Smooth muscle cell (in vitro differentiated cells): Measurements from ENCODE around the gene PRKD2. TPM values are rescaled to one million over a fixed set of nuclear protein-coding genes. Genes with fewer than 3 reads are reported as not detected.

Experiments used
- DNase-seq: peaks from one replicate; lab custom pipeline; 2025; ENCODE audit not compliant: unreplicated experiment; lab: John Stamatoyannopoulos, UW
- H2AFZ ChIP-seq: fragments of 200-600 bp; sonication (generic); 2 replicates; pipeline ENCODE4 v1.6.0; 2016; ENCODE audit warnings: antibody characterized with exemption, low read depth, mild to moderate bottlenecking
- H3F3A ChIP-seq: fragments of 200-600 bp; sonication (generic); 2 replicates; pipeline ENCODE4 v1.6.0; 2017; ENCODE audit warnings: antibody characterized with exemption, low read depth
- H3K27ac ChIP-seq: fragments of 200-600 bp; sonication (generic); 2 replicates; pipeline ENCODE4 v1.5.1; 2016; ENCODE audit warnings: low read depth, mild to moderate bottlenecking
- H3K27me3 ChIP-seq: fragments of 200-600 bp; sonication (generic); 2 replicates; pipeline ENCODE4 v1.6.1; 2016; ENCODE audit warnings: low read depth, mild to moderate bottlenecking
- H3K36me3 ChIP-seq: fragments of 200-600 bp; sonication (generic); 2 replicates; pipeline ENCODE4 v1.5.1; 2016; ENCODE audit warnings: low read depth
- H3K4me1 ChIP-seq: fragments of 200-600 bp; sonication (generic); 2 replicates; pipeline ENCODE4 v1.5.1; 2016; ENCODE audit warnings: low read depth
- H3K4me2 ChIP-seq: fragments of 200-600 bp; sonication (generic); 2 replicates; pipeline ENCODE4 v1.6.0; 2016; ENCODE audit warnings: mild to moderate bottlenecking
- H3K4me3 ChIP-seq: fragments of 200-600 bp; sonication (generic); 2 replicates; pipeline ENCODE4 v1.5.1; 2016; ENCODE audit warnings: mild to moderate bottlenecking
- H3K79me2 ChIP-seq: fragments of 200-600 bp; sonication (generic); 2 replicates; pipeline ENCODE4 v1.6.0; 2016; ENCODE audit warnings: low read depth, mild to moderate bottlenecking
- H3K9ac ChIP-seq: fragments of 200-600 bp; sonication (generic); 2 replicates; pipeline ENCODE4 v1.6.0; 2016; ENCODE audit warnings: low read depth
- H3K9me3 ChIP-seq: fragments of 200-600 bp; sonication (generic); replicated peaks from 2 replicates; pipeline ENCODE4 v1.5.1; 2016; ENCODE audit warnings: low read depth
- H4K20me1 ChIP-seq: fragments of 200-600 bp; sonication (generic); 2 replicates; pipeline ENCODE4 v1.6.0; 2016; ENCODE audit warnings: low read depth
- WGBS: methylation state at CpG from one replicate; pipeline ENCODE4 v1.1.7; 2016; ENCODE audit warnings: low lambda C conversion rate; 5-methylcytosine and 5-hydroxymethylcytosine counted together
- polyA plus RNA-seq: library from polyadenylated mRNA; unstranded; fragments of >200 nt; fragmentation: Nextera tagmentation; extraction: Ambion mirVana; gene quantifications from 2 replicates; pipeline ENCODE4 v1.2.1, GENCODE V29; 2016
- total RNA-seq: library from RNA; depleted of rRNA; stranded (reverse); fragments of >200 nt; gene quantifications from 2 replicates; pipeline ENCODE4 v1.2.3, GENCODE V29; 2014
- TF ChIP-seq, protein P1 (sequence below): fragments of 200-600 bp; sonication (generic); IDR thresholded peaks from 2 replicates; pipeline ENCODE4 v1.5.1; 2017; ENCODE audit warnings: borderline replicate concordance, mild to moderate bottlenecking, antibody characterized with exemption; ENCODE audit not compliant: insufficient read depth, poor library complexity, severe bottlenecking

PRKD2 gene
- total and polyA plus RNA-seq, 2 experiments from 2014 or later = 24.2 to 34.6 TPM

DNA sequence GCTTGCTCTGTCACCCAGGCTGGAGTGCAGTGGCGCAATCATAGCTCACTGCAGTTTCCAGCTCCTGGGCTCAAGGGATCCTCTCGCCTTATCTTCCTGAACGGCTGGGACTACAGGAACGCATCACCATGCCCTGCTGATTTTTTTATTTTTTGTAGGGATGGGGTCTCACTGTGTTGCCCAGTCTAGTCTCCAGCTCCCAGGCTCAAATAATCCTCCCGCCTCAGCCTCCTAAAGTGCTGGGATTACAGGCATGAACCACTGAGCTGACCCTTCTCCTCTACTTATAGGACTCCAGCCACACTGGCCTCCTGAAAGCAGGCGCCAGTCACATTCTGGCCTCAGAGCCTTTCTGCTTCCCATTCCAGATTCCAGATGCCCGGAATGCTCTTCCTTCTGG is 66.5 kb downstream of the PRKD2 start:
- Histone ChIP-seq H3K27me3 (peaks cover 8% of the 10 kb centered on the region), H3F3A (peaks cover 2% of the 10 kb centered on the region), H3K79me2 (no peaks in the 10 kb centered on the region), H3K36me3 (no peaks in the 10 kb centered on the region), H4K20me1 (peaks cover 3% of the 10 kb centered on the region), H2AFZ (no peak overlapping the region), H3K27ac (no peak overlapping the region), H3K9me3 (no peaks in the 10 kb centered on the region), H3K9ac (no peak overlapping the region), H3K4me2 (no peak overlapping the region), H3K4me1 (no peaks in the 10 kb centered on the region), H3K4me3 (no peak overlapping the region)
- WGBS = 86% methylated on average over 7 of the region's 7 CpGs
- DNase-seq = no peak
- TF ChIP-seq, protein P1, sequence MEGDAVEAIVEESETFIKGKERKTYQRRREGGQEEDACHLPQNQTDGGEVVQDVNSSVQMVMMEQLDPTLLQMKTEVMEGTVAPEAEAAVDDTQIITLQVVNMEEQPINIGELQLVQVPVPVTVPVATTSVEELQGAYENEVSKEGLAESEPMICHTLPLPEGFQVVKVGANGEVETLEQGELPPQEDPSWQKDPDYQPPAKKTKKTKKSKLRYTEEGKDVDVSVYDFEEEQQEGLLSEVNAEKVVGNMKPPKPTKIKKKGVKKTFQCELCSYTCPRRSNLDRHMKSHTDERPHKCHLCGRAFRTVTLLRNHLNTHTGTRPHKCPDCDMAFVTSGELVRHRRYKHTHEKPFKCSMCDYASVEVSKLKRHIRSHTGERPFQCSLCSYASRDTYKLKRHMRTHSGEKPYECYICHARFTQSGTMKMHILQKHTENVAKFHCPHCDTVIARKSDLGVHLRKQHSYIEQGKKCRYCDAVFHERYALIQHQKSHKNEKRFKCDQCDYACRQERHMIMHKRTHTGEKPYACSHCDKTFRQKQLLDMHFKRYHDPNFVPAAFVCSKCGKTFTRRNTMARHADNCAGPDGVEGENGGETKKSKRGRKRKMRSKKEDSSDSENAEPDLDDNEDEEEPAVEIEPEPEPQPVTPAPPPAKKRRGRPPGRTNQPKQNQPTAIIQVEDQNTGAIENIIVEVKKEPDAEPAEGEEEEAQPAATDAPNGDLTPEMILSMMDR = no peak

DNA sequence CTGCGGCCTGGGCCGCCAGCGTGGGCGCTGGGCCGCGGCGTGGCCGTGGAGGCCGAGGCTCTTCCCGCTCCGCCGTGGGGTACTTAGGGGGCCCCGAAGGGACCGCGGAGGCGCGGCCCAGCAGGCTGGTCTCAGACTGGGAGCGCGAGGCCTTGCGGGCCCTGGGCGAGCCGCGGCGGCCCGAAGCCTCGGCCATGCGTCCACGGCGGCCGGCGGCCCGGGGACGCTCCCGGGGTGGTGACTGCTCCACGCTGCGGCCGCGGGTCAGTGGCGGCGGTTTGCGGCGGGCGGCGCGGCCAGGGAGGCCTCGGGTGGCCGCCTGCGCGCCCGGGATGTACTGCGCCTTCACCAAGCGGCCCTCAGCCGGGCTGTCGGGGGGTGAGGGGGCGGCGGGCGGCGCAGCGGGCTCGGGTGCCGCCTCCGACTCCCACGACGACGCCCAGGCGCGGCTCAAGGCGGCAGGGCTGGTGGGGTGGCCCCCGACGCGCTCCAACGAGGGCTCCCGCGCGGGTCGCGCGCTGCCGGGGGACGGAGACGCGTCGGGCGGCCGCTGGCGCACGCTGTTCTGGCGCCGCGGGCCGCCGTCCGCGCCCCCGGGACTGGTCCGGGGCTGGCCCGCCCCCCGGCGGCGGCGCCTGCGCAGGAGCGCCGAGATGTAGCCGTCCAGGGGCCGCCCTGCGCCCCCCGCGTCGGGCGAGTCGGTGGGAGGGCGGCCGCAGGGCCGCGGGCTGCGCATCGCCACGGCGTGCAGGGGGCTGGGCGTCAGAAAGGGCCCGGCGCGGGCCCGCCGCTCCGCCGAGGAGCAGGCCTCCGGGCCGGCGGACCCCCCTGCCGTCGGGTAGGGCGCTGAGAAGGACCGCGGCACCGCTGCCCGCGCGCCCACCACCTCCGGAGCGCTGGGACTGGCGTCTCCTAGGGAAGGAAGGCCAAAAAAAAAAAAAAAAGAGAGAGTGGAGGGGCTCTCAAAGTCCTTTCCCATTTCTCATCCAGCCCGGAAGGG is 67.7 kb downstream of the PRKD2 start:
- no peaks in the 10 kb centered on the region for H3K9me3 ChIP-seq
- no peaks in the 10 kb centered on the region for H3K36me3 ChIP-seq
- DNase-seq = no peak
- no peaks in the 10 kb centered on the region for H3K4me1 ChIP-seq
- no peaks in the 10 kb centered on the region for H3K79me2 ChIP-seq
- no peak overlapping the region for H3K9ac ChIP-seq
- H3K27me3 ChIP-seq = peaks cover 8% of the 10 kb centered on the region
- H4K20me1 ChIP-seq = peaks cover 3% of the 10 kb centered on the region
- H2AFZ ChIP-seq = no peak overlapping the region
- H3K4me2 ChIP-seq = no peak overlapping the region
- TF ChIP-seq, protein P1 = no peak
- H3K27ac ChIP-seq = no peak overlapping the region
- H3F3A ChIP-seq = peaks cover 2% of the 10 kb centered on the region
- WGBS = 36% methylated on average over 109 of the region's 144 CpGs
- no peak overlapping the region for H3K4me3 ChIP-seq

- no peaks in the 10 kb centered on the region for H3K79me2 ChIP-seq
- H3K36me3 ChIP-seq = no peaks in the 10 kb centered on the region
- H3K9me3 ChIP-seq = no peaks in the 10 kb centered on the region
- no peaks in the 10 kb centered on the region for H3K4me1 ChIP-seq
- H2AFZ ChIP-seq = no peak overlapping the region
- no peak overlapping the region for H3K4me2 ChIP-seq
- H3K9ac ChIP-seq = no peak overlapping the region
- no peak overlapping the region for H3K4me3 ChIP-seq
- DNase-seq = no peak
- 50% methylated on average over 24 of the region's 63 CpGs for WGBS
- H3K27me3 ChIP-seq = peaks cover 8% of the 10 kb centered on the region
- TF ChIP-seq, protein P1 = no peak
- peaks cover 2% of the 10 kb centered on the region for H3F3A ChIP-seq
- no peaks in the 10 kb centered on the region for H4K20me1 ChIP-seq
- H3K27ac ChIP-seq = no peak overlapping the region
Measured at GRCh38 chr19:46648060-46648960, 68.6 kb downstream of the PRKD2 start.
